Adipocyte (in vitro differentiated cells): ENCODE results near the gene GEMIN4.
A peak's percentile ranks its signal among the peaks of the same experiment; 100 is the strongest.
"Not testable (repeated sequence)": the region's sequence is repeated elsewhere in the genome, so short reads cannot be mapped to it uniquely, and the experiment has no call there.

ENCODE experiments used
- DNase-seq: peaks from one replicate; pipeline ENCODE4 v3.0.0-alpha.2; 2015; ENCODE audit warnings: low read depth
- H3K27me3 ChIP-seq: replicated peaks from 2 replicates; pipeline ENCODE4 v1.7.0; 2013; ENCODE audit warnings: mild to moderate bottlenecking, low read length, moderate library complexity; ENCODE audit not compliant: control insufficient read depth, insufficient read depth
- H3K36me3 ChIP-seq: 2 replicates; pipeline ENCODE4 v1.7.0; 2013; ENCODE audit warnings: low read length, mild to moderate bottlenecking, moderate library complexity; ENCODE audit not compliant: control insufficient read depth, insufficient read depth, severe bottlenecking
- H3K4me1 ChIP-seq: 2 replicates; pipeline ENCODE4 v1.7.0; 2013; ENCODE audit warnings: mild to moderate bottlenecking, low read length, moderate library complexity; ENCODE audit not compliant: control insufficient read depth, insufficient read depth
- H3K4me3 ChIP-seq: 2 replicates; pipeline ENCODE4 v1.7.0; 2013; ENCODE audit warnings: mild to moderate bottlenecking, low read length, moderate library complexity
- H3K9ac ChIP-seq: 2 replicates; pipeline ENCODE4 v1.7.0; 2013; ENCODE audit warnings: mild to moderate bottlenecking, low read length, moderate library complexity
- H3K9me3 ChIP-seq: 2 replicates; pipeline ENCODE4 v1.7.0; 2013; ENCODE audit warnings: mild to moderate bottlenecking, low read length, moderate library complexity; ENCODE audit not compliant: control insufficient read depth

The GEMIN4 gene

DNA sequence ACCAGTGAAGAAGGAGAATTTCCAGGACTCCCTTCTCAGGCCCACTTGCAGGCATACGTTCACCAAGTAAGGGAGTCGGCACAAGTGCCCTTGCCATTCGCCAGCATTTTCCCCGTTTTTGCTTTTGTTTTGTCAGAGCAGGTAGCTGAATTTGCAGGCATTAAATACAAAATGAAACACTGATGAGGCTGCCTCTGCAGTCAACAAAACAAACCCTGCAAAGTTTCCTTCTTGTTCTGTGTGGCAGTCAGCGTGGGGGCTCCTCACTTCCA is 22.2 kb upstream of the GEMIN4 start:
- H3K4me1 ChIP-seq = no peaks in the 10 kb centered on the region
- H3K9ac ChIP-seq = no peak overlapping the region
- no peak overlapping the region for H3K4me3 ChIP-seq
- H3K36me3 ChIP-seq = peaks cover 83% of the 10 kb centered on the region
- H3K27me3 ChIP-seq = no peaks in the 10 kb centered on the region
- DNase-seq = no peak
- H3K9me3 ChIP-seq = no peaks in the 10 kb centered on the region

DNA sequence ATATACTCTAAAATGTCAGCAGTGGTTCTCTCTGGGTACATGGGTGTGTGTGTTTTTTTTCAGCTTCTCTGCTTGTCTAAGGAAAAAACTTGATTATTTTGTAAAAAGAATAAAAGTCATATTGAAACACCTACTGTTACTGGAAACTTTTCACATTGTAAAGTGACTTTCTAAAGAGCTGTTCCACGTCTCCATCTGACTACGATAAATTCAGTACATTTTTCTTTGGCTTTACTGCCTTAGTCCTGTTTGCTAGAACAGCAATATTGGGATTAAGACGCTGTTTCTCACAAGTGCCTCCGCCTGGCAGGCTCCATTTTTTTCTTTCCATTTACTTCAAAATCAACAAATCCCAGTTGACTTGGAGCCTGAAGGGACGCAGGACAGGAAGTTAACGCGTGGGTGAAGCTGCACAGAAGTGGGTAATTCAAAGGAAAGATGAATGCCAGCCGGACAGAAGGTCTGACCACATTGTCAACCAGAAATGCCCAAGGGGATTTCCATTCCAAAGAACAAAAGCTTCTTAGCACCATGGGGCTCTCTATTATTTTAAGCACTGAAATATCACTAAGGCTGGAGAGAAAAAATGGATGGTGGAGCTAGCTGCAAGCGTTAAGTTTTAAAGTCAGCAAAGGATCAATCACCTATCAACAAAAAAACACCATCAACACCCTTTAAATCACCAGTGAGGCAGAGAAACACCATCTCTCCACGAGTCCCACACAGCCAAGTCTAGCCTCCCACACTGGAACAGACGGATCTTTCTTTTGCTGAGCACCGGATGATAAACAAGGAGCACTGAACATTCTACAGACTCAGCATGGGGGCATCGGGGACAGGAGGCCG is 21.6 kb upstream of the GEMIN4 start:
- Histone ChIP-seq H3K4me3 (no peak overlapping the region), H3K27me3 (no peaks in the 10 kb centered on the region), H3K36me3 (peaks cover 86% of the 10 kb centered on the region)

DNA sequence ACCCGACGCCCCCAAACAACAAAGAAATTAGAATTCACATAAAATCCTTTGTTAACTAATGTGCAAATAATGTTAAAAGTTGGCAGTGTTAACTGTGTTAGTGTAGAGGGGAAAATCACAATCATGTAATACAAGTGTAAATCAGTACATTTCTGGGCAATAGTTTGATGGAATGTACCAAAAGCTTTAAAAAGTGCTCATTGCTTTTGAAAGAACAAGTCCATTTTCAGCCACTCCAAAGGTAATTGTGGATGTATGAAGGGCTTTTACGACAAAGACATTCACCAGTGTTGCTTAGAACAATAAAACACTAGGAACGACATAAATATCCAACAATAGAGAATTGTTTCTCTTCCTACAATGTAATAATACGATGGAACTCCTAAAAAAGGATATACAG is 21.0 kb upstream of the GEMIN4 start:
- Histone ChIP-seq H3K4me3 (no peak overlapping the region), H3K4me1 (no peaks in the 10 kb centered on the region), H3K9me3 (no peaks in the 10 kb centered on the region), H3K36me3 (peaks cover 83% of the 10 kb centered on the region), H3K27me3 (no peaks in the 10 kb centered on the region), H3K9ac (no peak overlapping the region)
- no peak for DNase-seq

More for the DNA sequence above, 21.6 kb upstream of the GEMIN4 start:
- Histone ChIP-seq H3K9me3 (no peaks in the 10 kb centered on the region), H3K4me1 (no peaks in the 10 kb centered on the region), H3K9ac (no peak overlapping the region)
- no peak for DNase-seq

DNA sequence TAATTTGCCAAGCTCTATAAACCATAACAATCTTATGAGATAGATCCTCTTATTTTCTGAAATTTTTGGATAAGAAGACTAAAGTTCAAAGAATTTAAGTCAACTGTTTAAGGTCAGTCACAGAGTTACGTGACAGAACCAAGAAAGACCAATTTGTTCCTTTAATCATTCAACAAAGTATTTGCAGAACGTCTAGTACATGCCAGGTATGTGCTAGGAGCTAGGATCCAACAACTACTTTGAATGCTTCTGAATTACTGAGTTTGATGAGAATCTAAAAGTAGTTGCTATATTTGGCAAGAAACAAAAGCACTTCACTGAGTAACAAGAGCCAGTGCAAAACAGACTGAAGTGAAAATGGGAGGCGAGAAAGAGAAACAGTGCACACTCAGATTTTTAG is 15.0 kb upstream of the GEMIN4 start:
- peaks cover 66% of the 10 kb centered on the region for H3K36me3 ChIP-seq
- H3K9me3 ChIP-seq = no peaks in the 10 kb centered on the region
- no peaks in the 10 kb centered on the region for H3K27me3 ChIP-seq
- no peak overlapping the region for H3K4me3 ChIP-seq
- no peak overlapping the region for H3K9ac ChIP-seq
- no peak for DNase-seq
- no peaks in the 10 kb centered on the region for H3K4me1 ChIP-seq

DNA sequence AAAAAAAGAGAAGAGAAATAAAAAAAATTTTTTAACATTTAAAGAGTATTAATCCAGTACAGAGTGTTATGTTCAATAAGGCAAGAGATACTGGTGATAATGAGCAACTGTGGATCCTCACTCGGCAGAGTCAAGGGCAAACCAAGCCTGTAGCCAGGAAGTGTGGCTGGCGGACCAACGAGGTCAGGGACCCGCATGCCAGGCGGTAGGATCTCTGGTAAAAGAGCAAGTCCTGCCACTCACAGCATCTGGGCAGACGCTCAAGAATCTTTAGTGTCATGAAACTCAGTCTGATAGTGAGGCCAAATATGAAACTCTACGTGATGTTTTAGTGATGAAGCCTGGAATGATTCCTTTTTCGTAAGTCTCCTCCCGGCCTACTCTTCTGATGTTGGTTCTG is 8.3 kb upstream of the GEMIN4 start:
- no peak overlapping the region for H3K9ac ChIP-seq
- peaks cover 56% of the 10 kb centered on the region for H3K36me3 ChIP-seq
- H3K4me3 ChIP-seq = no peak overlapping the region
- no peak for DNase-seq
- no peaks in the 10 kb centered on the region for H3K9me3 ChIP-seq
- H3K27me3 ChIP-seq = no peaks in the 10 kb centered on the region
- H3K4me1 ChIP-seq = no peaks in the 10 kb centered on the region

DNA sequence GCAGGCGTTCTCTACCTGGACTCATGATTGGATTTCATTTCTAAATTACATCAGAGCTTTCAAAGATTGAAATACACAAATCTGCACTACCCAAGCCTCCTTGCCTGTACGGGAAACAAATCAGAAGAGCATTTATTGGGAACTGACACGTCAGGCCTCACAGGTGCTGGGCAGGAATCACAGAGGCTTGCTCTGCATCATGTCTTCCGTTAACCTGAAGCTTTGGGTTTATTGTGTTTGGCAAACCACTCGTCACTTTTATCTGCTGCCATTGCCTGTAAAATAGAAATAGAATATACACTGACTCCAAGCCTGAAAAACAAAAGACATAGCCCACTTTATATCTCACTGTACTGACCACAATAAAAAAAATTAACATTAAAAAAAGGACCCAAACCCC is 7.9 kb upstream of the GEMIN4 start:
- H3K9me3 ChIP-seq = no peaks in the 10 kb centered on the region
- H3K36me3 ChIP-seq = peaks cover 52% of the 10 kb centered on the region
- DNase-seq = no peak
- no peaks in the 10 kb centered on the region for H3K27me3 ChIP-seq
- H3K4me3 ChIP-seq = no peak overlapping the region
- no peak overlapping the region for H3K9ac ChIP-seq
- H3K4me1 ChIP-seq = no peaks in the 10 kb centered on the region

DNA sequence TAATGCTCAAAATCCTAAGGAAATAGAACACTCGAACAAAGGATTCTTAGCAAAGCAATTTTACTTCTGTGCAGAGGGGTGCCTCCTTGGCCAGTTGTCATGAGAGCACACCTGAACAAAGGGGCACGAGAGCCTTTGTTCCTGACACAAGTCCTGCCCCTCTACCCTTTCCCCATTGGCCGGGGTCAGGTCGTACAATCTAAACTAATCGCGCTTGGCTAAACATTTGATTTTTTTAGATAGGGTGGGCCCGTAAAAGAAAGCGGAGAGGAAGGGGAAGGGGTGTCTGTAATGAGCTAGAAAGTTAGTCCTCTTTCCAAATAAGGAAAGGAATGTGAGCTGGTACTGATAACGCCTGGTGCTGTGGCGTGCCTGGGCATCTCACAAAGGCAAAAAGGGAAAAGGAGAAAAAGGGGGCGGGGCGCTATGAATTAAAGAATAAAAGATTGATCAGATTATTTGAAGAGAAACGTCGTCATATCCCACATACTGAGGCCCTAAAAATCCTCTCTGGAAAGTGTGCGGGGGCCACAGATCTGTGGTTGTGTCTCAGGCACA is 4.0 kb upstream of the GEMIN4 start:
- H3K4me3 ChIP-seq, H3K9me3 ChIP-seq, H3K27me3 ChIP-seq, H3K9ac ChIP-seq, DNase-seq: not testable (repeated sequence)
- Histone ChIP-seq H3K36me3 (peaks cover 25% of the 10 kb centered on the region), H3K4me1 (peaks cover 10% of the 10 kb centered on the region)

DNA sequence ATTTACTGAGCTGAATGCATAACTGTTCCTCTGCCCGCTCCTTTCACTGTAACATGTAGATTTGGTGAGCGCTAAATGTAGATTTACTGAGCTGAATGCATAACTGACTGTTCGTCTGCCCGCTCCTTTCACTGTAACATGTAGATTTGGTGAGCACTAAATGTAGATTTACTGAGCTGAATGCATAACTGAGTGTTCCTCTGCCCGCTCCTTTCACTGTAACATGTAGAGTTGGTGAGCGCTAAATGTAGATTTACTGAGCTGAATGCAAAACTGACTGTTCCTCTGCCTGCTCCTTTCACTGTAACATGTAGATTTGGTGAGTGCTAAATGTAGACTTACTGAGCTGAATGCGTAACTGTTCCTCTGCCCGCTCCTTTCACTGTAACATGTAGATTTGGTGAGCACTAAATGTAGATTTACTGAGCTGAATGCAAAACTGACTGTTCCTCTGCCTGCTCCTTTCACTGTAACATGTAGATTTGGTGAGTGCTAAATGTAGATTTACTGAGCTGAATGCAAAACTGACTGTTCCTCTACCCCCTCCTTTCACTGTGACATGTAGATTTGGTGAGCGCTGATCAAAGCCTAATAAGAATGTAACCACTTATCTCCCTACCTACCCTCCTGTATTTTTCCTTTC is 3.4 kb upstream of the GEMIN4 start:
- H3K4me1 ChIP-seq = peaks cover 17% of the 10 kb centered on the region
- peaks cover 19% of the 10 kb centered on the region for H3K36me3 ChIP-seq
- not testable (repeated sequence) for H3K27me3 ChIP-seq, H3K4me3 ChIP-seq, DNase-seq, H3K9ac ChIP-seq, H3K9me3 ChIP-seq

DNA sequence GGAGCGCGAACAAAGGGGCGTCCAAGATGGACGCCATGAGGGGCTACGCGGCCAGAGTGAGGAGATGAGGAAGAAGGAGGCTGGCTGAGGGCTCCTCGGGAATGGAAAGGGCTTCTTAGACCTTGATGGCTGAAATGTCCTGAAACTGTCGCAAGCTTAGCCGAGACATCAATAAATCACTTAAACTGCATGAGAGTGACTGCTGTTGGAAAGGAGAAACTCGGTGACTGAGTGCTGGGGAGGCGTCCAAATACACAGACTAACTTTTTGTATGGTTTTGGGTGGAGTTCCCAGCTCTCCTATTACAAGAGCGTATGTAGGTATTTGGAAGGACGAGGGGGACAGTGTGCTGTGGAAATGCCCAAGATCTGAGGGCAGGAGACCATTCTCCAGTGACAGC is 1.4 kb upstream of the GEMIN4 start:
- DNase-seq = no peak
- Histone ChIP-seq H3K27me3 (no peaks in the 10 kb centered on the region), H3K9me3 (no peaks in the 10 kb centered on the region), H3K9ac (no peak overlapping the region), H3K4me3 (no peak overlapping the region), H3K36me3 (peaks cover 8% of the 10 kb centered on the region), H3K4me1 (peaks cover 17% of the 10 kb centered on the region)

DNA sequence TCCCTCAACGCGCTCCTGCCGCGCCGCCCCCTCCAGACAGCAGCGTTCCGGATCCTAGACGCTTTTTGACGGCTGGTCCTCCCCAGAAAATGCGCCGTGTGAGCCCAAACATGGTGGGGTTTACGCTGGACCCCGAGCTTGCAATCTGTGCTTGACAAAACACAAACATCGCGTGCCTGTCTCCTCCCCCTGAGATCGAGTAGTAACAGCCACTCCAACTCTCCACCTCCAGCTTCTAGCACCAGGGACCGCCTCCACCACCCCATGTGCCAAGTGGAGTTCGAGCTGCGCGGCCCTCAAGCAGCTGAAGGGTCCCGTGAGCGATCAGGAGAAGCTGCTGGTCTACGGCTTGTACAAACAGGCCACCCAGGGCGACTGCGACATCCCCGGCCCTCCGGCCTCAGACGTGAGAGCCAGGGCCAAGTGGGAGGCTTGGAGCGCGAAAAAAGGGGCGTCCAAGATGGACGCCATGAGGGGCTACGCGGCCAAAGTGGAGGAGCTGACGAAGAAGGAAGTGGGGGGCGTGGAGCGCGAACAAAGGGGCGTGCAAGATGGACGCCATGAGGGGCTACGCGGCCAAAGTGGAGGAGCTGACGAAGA is 656 bp upstream of the GEMIN4 start:
- DNase-seq = no peak
- no peaks in the 10 kb centered on the region for H3K27me3 ChIP-seq
- H3K9ac ChIP-seq = peak overlapping the region; percentile 85
- H3K9me3 ChIP-seq = no peaks in the 10 kb centered on the region
- H3K36me3 ChIP-seq = peaks cover 12% of the 10 kb centered on the region
- H3K4me3 ChIP-seq = peak overlapping the region; percentile 91
- peaks cover 17% of the 10 kb centered on the region for H3K4me1 ChIP-seq

DNA sequence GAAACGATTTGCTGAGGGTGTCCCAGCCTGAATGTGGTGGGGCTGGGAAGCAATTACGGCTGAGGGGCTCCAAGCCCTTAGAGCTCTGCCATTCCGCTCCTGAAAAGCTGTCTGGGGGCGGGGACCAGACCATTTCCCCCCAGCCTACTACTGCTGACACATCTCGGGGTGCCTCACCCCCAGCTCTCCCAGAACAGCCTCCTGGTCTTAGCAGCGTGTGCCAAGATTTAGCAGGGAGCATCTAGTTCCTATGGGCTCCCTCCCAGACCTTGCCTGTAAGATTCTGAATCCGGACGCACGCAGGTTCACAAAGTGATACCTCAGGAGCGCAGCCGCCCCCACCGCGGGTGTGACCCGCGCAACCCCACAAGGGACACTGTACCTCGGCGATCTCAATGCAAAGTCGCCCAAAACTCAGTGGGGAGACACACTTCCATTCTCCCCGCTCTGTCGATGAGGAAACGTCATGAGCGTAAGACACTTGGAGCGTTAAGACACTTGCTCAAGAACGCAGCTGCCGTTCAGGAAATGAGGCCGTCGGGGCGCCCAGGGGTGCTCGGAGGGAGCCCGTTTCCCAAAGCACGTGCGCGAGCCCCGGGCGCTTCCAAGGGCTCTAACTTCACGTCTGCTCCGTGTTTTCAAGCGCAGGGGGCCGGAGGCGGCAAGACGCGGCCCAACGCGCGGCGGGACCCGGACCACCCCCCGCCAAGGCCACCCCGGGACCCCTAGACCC is 629 bp downstream of the GEMIN4 start:
- Histone ChIP-seq H3K4me3 (peak overlapping the region; percentile 91), H3K9ac (peak overlapping the region; percentile 85), H3K9me3 (no peaks in the 10 kb centered on the region), H3K27me3 (no peaks in the 10 kb centered on the region), H3K36me3 (peaks cover 18% of the 10 kb centered on the region), H3K4me1 (peaks cover 17% of the 10 kb centered on the region)
- peak; percentile 73 for DNase-seq
